Calu3 (cell line): ENCODE data around the gene TFAP2A. TPM values are rescaled to one million over a fixed set of nuclear protein-coding genes. Genes with fewer than 3 reads are reported as not detected.

Experiments
- BruUV-seq: library from RNA; stranded (reverse); fragments of 400-500 nt; replicated peaks from 2 replicates; lab custom pipeline; 2021; lab: Mats Ljungman, UMichigan
- CTCF ChIA-PET: fragments of 300-600 bp; sonication (Branson Sonifier 250); formaldehyde crosslinking; loops from one replicate; lab custom pipeline; 2022; ENCODE audit warnings: antibody characterized with exemption; lab: Charles Lee
- DNase-seq: peaks from one replicate; pipeline ENCODE4 v3.0.0; 2022
- H3K27ac Mint-ChIP-seq: one replicate; pipeline ENCODE4 v1.8.0; 2022; ENCODE audit warnings: mixed read lengths; ENCODE audit not compliant: unreplicated experiment
- H3K27me3 Mint-ChIP-seq: one replicate; pipeline ENCODE4 v1.8.0; 2022; ENCODE audit warnings: mixed read lengths; ENCODE audit not compliant: unreplicated experiment
- H3K36me3 Mint-ChIP-seq: one replicate; pipeline ENCODE4 v1.8.0; 2022; ENCODE audit warnings: mild to moderate bottlenecking, moderate library complexity, mixed read lengths; ENCODE audit not compliant: insufficient read depth, unreplicated experiment
- H3K4me1 Mint-ChIP-seq: one replicate; pipeline ENCODE4 v1.8.0; 2022; ENCODE audit warnings: mild to moderate bottlenecking, low read depth, mixed read lengths; ENCODE audit not compliant: unreplicated experiment
- H3K4me3 Mint-ChIP-seq: one replicate; pipeline ENCODE4 v1.8.0; 2022; ENCODE audit warnings: mild to moderate bottlenecking, low read depth, moderate library complexity, mixed read lengths; ENCODE audit not compliant: unreplicated experiment
- H3K9me3 Mint-ChIP-seq: one replicate; pipeline ENCODE4 v1.8.0; 2022; ENCODE audit warnings: low read depth, mixed read lengths; ENCODE audit not compliant: unreplicated experiment
- intact Hi-C: fragments of 100-400 bp; cut with micrococcal nuclease; formaldehyde crosslinking; loops from one replicate; pipeline ENCODE4 v1.10.0; 2022; ENCODE audit not compliant: unreplicated experiment
- total RNA-seq: library from RNA; stranded (reverse); gene quantifications from 2 replicates; pipeline ENCODE4 v1.2.3, GENCODE V29; 2022
- TF ChIP-seq, protein P1 (sequence below): fragments of 200-600 bp; IDR thresholded peaks from one replicate; pipeline ENCODE4 v1.8.0; 2022; ENCODE audit warnings: antibody characterized with exemption; ENCODE audit not compliant: unreplicated experiment

Gene TFAP2A
- total RNA-seq, 1 experiment from 2014 or later, result 74.7 TPM

DNA sequence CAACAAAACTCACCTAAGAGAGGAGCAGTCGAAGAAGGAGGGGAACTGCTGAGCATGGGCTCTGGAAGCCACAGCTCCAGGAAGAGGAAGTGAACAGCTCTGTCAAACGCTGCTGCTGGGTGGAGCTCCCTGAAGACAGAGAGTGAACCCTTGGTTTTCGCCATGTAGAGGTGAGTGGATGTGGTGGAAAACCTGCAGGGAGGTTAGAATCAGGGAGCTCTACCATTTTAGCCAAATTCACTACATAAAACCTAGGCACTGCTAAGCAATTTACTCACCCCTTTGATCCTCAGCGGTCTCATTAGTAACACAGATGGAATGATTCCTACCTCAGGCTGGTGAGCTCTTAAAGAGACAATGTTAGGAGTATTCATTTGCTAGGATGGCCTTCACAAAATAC lies 19.4 kb upstream of the TFAP2A start:
- intact Hi-C loops, result no loop called here
- CTCF ChIA-PET, result interaction anchor here (1.3 to 1.9 kb wide), 4 partner anchors 13 to 32 kb away, joined by 4 to 6 read pairs (median 5); partner anchors contain the start of gene TFAP2A
- TF ChIP-seq, protein P1, sequence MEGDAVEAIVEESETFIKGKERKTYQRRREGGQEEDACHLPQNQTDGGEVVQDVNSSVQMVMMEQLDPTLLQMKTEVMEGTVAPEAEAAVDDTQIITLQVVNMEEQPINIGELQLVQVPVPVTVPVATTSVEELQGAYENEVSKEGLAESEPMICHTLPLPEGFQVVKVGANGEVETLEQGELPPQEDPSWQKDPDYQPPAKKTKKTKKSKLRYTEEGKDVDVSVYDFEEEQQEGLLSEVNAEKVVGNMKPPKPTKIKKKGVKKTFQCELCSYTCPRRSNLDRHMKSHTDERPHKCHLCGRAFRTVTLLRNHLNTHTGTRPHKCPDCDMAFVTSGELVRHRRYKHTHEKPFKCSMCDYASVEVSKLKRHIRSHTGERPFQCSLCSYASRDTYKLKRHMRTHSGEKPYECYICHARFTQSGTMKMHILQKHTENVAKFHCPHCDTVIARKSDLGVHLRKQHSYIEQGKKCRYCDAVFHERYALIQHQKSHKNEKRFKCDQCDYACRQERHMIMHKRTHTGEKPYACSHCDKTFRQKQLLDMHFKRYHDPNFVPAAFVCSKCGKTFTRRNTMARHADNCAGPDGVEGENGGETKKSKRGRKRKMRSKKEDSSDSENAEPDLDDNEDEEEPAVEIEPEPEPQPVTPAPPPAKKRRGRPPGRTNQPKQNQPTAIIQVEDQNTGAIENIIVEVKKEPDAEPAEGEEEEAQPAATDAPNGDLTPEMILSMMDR, result no peak
- Mint-ChIP-seq H3K36me3 (peaks cover 19% of the 10 kb centered on the region), H3K27me3 (no peaks in the 10 kb centered on the region), H3K9me3 (no peaks in the 10 kb centered on the region), H3K4me3 (peak overlapping the region; percentile 66), H3K4me1 (peaks cover 24% of the 10 kb centered on the region), H3K27ac (peak overlapping the region; percentile 85)
- TSS peak; percentile 32 for BruUV-seq
- DNase-seq, result peak; percentile 23

DNA sequence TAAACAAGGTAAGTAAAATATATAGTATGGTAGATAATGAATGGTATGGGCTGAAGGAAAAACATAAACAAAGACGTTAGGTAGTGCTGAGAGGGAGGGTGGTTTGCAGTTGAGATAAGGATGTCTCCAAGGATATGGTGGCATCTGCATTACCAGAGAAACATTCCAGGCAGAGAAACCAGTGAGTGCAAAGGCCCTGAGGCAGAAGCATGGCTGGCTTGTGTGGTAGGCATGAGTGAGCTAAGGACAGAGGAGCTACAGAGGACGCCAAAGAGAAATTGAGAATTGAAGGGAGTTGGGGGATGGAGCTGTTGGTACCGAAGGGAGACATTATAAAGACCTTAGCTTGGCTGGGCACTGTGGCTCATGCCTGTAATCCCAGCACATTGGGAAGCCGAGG lies 18.4 kb upstream of the TFAP2A start:
- no peaks in the 10 kb centered on the region for H3K9me3 Mint-ChIP-seq
- H3K27me3 Mint-ChIP-seq, result no peaks in the 10 kb centered on the region
- H3K36me3 Mint-ChIP-seq, result peaks cover 19% of the 10 kb centered on the region
- BruUV-seq, result no TSS peak
- DNase-seq, result no peak
- peaks cover 24% of the 10 kb centered on the region for H3K4me1 Mint-ChIP-seq
- TF ChIP-seq, protein P1, result no peak
- CTCF ChIA-PET, result no interaction called here
- peak overlapping the region; percentile 37 for H3K27ac Mint-ChIP-seq
- intact Hi-C loops, result no loop called here
- H3K4me3 Mint-ChIP-seq, result no peak overlapping the region

DNA sequence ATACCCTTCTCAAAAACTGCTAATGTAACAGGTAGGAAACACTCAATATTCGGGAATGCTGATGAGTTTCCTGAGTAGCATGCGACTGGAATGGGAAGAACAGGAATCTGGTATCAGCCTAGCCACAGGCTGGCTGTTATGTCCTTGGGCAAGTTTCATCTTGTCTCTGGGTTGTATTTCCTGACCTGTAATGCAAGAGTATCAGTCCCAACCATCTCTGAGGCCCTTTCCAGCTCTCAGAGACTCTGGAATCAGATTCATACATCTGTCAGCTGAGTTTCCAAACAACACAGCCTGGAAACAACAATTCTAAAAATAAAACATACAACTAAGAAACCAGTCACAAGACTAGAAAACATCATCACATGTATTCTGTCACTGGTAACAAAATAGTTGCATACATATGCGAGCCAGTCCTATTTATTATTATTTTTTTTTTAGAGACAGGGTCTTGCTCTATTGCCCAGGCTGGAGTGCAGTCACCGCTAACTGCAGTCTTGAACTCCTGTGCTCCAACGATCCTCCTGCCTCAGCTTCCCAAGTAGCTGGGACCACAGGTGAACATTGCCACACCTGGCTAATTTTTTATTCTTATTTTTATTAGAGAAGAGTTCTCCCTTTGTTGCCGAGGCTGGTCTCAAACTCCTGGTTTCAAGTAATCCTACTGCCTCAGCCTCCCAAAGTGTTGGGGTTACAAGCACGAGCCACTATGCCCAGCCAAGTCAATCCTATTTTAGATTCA lies 16.7 kb upstream of the TFAP2A start:
- Mint-ChIP-seq H3K4me3 (no peak overlapping the region), H3K9me3 (no peaks in the 10 kb centered on the region), H3K4me1 (peaks cover 24% of the 10 kb centered on the region), H3K36me3 (peaks cover 21% of the 10 kb centered on the region), H3K27me3 (no peaks in the 10 kb centered on the region), H3K27ac (no peak overlapping the region)
- TF ChIP-seq, protein P1, result no peak
- CTCF ChIA-PET, result interaction anchor here (0.6 kb wide), 1 partner anchor 11 kb away, joined by 4 read pairs; no protein-coding TSS in a partner anchor
- no peak for DNase-seq
- no TSS peak for BruUV-seq
- intact Hi-C loops, result no loop called here

DNA sequence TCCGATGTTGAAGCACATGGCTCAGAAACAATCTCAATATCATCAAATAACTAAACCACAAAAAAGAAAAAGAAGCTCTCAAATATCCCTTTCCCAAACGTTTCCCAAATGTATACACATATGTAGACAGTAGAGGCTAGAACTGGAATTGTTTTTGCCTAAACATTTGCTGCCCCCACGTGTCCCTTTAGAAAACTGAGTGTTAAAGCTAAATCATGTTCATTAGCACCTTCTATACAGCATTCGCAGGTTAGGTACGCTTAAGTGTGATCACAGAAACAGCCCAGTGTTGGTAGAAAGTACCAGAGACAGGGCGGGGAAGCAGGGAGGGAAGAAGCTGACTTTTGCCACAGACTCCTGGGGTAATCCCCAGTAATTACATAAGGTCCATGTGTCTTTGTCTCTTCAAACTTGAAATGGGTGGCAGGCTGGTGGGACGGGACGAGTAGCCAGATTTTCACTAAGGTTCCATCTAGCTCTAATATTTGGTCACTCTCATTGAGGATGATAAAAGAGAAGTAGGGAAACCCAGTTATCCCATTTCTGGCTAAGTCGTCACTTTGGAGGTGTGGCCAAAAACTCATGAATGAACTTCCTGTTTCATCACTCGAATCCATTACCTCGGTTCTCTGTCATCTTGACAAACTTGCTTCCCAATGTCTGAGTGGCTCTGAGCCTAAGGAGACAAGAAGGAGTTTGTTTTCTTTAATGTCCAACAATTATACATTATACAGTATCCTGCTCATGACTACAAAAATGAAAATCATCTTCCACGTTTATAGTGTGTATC lies 15.0 kb upstream of the TFAP2A start:
- no peaks in the 10 kb centered on the region for H3K27me3 Mint-ChIP-seq
- peak overlapping the region; percentile 85 for H3K27ac Mint-ChIP-seq
- H3K4me3 Mint-ChIP-seq, result peak overlapping the region; percentile 42
- TSS peak; percentile 30 for BruUV-seq
- peaks cover 24% of the 10 kb centered on the region for H3K36me3 Mint-ChIP-seq
- peak; percentile 51 for DNase-seq
- H3K4me1 Mint-ChIP-seq, result peaks cover 30% of the 10 kb centered on the region
- TF ChIP-seq, protein P1, result no peak
- intact Hi-C loops, result loop anchor here (2.0 to 5.0 kb wide), 5 partner anchors 893 to 1721 kb away; no protein-coding TSS in a partner anchor
- no peaks in the 10 kb centered on the region for H3K9me3 Mint-ChIP-seq
- CTCF ChIA-PET, result interaction anchor here (0.5 to 5.0 kb wide), 13 partner anchors 10 to 1722 kb away, joined by 3 to 32 read pairs (median 3); partner anchors contain the start of gene TFAP2A
